ENCODE measurements around the gene CAMK2G. TPM values are rescaled to one million over a fixed set of nuclear protein-coding genes. Genes with fewer than 3 reads are reported as not detected.

Gene CAMK2G
- polyA plus RNA-seq, 1 of the 3 experiments (the other 2 are of a cell fraction), result 41.4 TPM

GRCh38 chr10:73791871-73792400 is 82.4 kb downstream of the CAMK2G start:
- Histone ChIP-seq H3K9ac (no peak overlapping the region), H3K27me3 (ENCODE audit: insufficient read depth) (no peaks in the 10 kb centered on the region), H3F3A (replicated peaks; ENCODE audit: insufficient read depth) (no peaks in the 10 kb centered on the region), H3K36me3 (replicated peaks in 1 of 2; ENCODE audit: control insufficient read depth in 1 of 2, insufficient read depth in 2 of 2, low read length in 1 of 2) (peaks cover 46 to 75% of the 10 kb centered on the region in 2 experiments), H3K27ac (ENCODE audit: low read depth in 2 of 2, low read length in 1 of 2) (no peak overlapping the region), H3K79me2 (ENCODE audit: insufficient read depth) (peaks cover 23% of the 10 kb centered on the region), H3K4me1 (ENCODE audit: control insufficient read depth in 1 of 2, insufficient read depth in 2 of 2, low read depth in 1 of 2, low read length in 1 of 2) (peaks cover 0 to 7% of the 10 kb centered on the region in 2 experiments; a peak in 1 of 4 replicates), H3K9me2 (no peaks in the 10 kb centered on the region), H4K20me1 (ENCODE audit: insufficient read depth) (peaks cover 17% of the 10 kb centered on the region), H3K4me3 (ENCODE audit: low read depth in 2 of 2, low read length in 1 of 2) (no peak overlapping the region), H3K4me2 (no peak overlapping the region), H2AFZ (ENCODE audit: low read depth) (no peak overlapping the region), H3K9me3 (no peaks in the 10 kb centered on the region)
- WGBS (ENCODE audit: low lambda C conversion rate), result 98% methylated on average over 21 of the region's 26 CpGs
- no peak for TF ChIP-seq YY1 (IDR thresholded peaks at IDR 0.05; ENCODE audit: low read depth)
- TF ChIP-seq CTCF (IDR thresholded peaks at IDR 0.05), result no peak
- TF ChIP-seq MAX (IDR thresholded peaks at IDR 0.05; ENCODE audit: low read depth), result no peak
- TF ChIP-seq PBX3 (IDR thresholded peaks at IDR 0.05), result no peak
- TF ChIP-seq TCF12 (IDR thresholded peaks at IDR 0.05), result no peak
- TF ChIP-seq TAF1 (IDR thresholded peaks at IDR 0.05; ENCODE audit: borderline replicate concordance, low read depth, low read length), result no peak
- TF ChIP-seq FOXM1 (IDR thresholded peaks at IDR 0.05; ENCODE audit: low read depth), result no peak
- TF ChIP-seq ZBTB33 (IDR thresholded peaks at IDR 0.05; ENCODE audit: borderline replicate concordance, low read depth), result no peak
- TF ChIP-seq NRF1 (IDR thresholded peaks at IDR 0.05; ENCODE audit: low read depth, low read length), result no peak
- no peak for TF ChIP-seq SMC3 (IDR thresholded peaks at IDR 0.05; ENCODE audit: low read depth, low read length)
- no peak for TF ChIP-seq USF2 (IDR thresholded peaks at IDR 0.05; ENCODE audit: borderline replicate concordance, low read depth, low read length)
- ChIA-PET POLR2A (interaction anchor here (1.1 kb wide), 1 partner anchor 10 kb away, joined by 3 read pairs; the partner anchor contains the start of gene CHCHD1), CTCF (no interaction called here)
- no peak for DNase-seq
